Activated T-helper 17 cell treated with anti-CD3 and anti-CD28 coated beads, Interleukin-2, amount 50 U/mL, for 72 hours (primary cell): ENCODE measurements around the gene HUNK. TPM values are rescaled to one million over a fixed set of nuclear protein-coding genes. Genes with fewer than 3 reads are reported as not detected.
A peak's percentile ranks its signal among the peaks of the same experiment; 100 is the strongest.
"Not testable (repeated sequence)": the region's sequence is repeated elsewhere in the genome, so short reads cannot be mapped to it uniquely, and the experiment has no call there.

Experiments used
- ATAC-seq: fragments of 150-1000 bp; cut with Tn5 transposase; replicated peaks from 2 replicates; pipeline ENCODE4 v1.10.0; 2021; ENCODE audit warnings: mild to moderate bottlenecking, moderate library complexity
- H3K27ac Mint-ChIP-seq: one replicate; pipeline ENCODE4 v1.8.0; 2022; ENCODE audit warnings: mixed read lengths
- H3K27me3 Mint-ChIP-seq: one replicate; pipeline ENCODE4 v1.8.0; 2022; ENCODE audit warnings: mixed read lengths
- H3K36me3 Mint-ChIP-seq: one replicate; pipeline ENCODE4 v1.8.0; 2022; ENCODE audit warnings: low read depth, mild to moderate bottlenecking, mixed read lengths
- H3K4me1 Mint-ChIP-seq: one replicate; pipeline ENCODE4 v1.8.0; 2022; ENCODE audit warnings: mixed read lengths
- H3K4me3 Mint-ChIP-seq: one replicate; pipeline ENCODE4 v1.8.0; 2022; ENCODE audit warnings: mild to moderate bottlenecking, mixed read lengths
- H3K9me3 Mint-ChIP-seq: one replicate; pipeline ENCODE4 v1.8.0; 2022; ENCODE audit warnings: mixed read lengths
- total RNA-seq, 2 donors: library from RNA; stranded (reverse); gene quantifications; one replicate each; pipeline ENCODE4 v1.2.3, GENCODE V29; 2022

Gene HUNK
- total RNA-seq, 2 donors from 2014 or later: 0.61 to 0.85 TPM

GRCh38 chr21:31931644-31932469 is 59.0 kb downstream of the HUNK start:
- peaks cover 3% of the 10 kb centered on the region for H3K27me3 Mint-ChIP-seq
- H3K9me3 Mint-ChIP-seq: no peaks in the 10 kb centered on the region
- H3K36me3 Mint-ChIP-seq: no peaks in the 10 kb centered on the region
- no peak overlapping the region for H3K27ac Mint-ChIP-seq
- H3K4me3 Mint-ChIP-seq: no peak overlapping the region
- ATAC-seq: no peak
- no peaks in the 10 kb centered on the region for H3K4me1 Mint-ChIP-seq

- peaks cover 3% of the 10 kb centered on the region for H3K27me3 Mint-ChIP-seq
- H3K36me3 Mint-ChIP-seq: no peaks in the 10 kb centered on the region
- no peaks in the 10 kb centered on the region for H3K4me1 Mint-ChIP-seq
- H3K9me3 Mint-ChIP-seq: no peaks in the 10 kb centered on the region
- H3K27ac Mint-ChIP-seq: no peak overlapping the region
- no peak for ATAC-seq
- H3K4me3 Mint-ChIP-seq: no peak overlapping the region
Observed at GRCh38 chr21:31932470-31932764, 59.6 kb downstream of the HUNK start.

GRCh38 chr21:31937303-31937702 is 64.5 kb downstream of the HUNK start:
- Mint-ChIP-seq H3K9me3 (no peaks in the 10 kb centered on the region), H3K4me3 (no peak overlapping the region), H3K4me1 (no peaks in the 10 kb centered on the region), H3K27me3 (no peaks in the 10 kb centered on the region), H3K27ac (no peak overlapping the region), H3K36me3 (no peaks in the 10 kb centered on the region)
- no peak for ATAC-seq

- Mint-ChIP-seq H3K27ac (no peak overlapping the region), H3K9me3 (no peaks in the 10 kb centered on the region), H3K27me3 (no peaks in the 10 kb centered on the region), H3K4me3 (no peak overlapping the region), H3K4me1 (no peaks in the 10 kb centered on the region), H3K36me3 (no peaks in the 10 kb centered on the region)
- ATAC-seq: no peak
Observed at GRCh38 chr21:31938330-31939301, 65.8 kb downstream of the HUNK start.

- Mint-ChIP-seq H3K9me3 (no peaks in the 10 kb centered on the region), H3K4me1 (no peaks in the 10 kb centered on the region), H3K27ac (no peak overlapping the region), H3K4me3 (no peak overlapping the region), H3K27me3 (no peaks in the 10 kb centered on the region), H3K36me3 (no peaks in the 10 kb centered on the region)
- no peak for ATAC-seq
Observed at GRCh38 chr21:31941694-31942093, 68.9 kb downstream of the HUNK start.

- Mint-ChIP-seq H3K9me3 (no peaks in the 10 kb centered on the region), H3K36me3 (no peaks in the 10 kb centered on the region), H3K27me3 (peaks cover 4% of the 10 kb centered on the region), H3K27ac (no peak overlapping the region), H3K4me3 (no peak overlapping the region), H3K4me1 (no peaks in the 10 kb centered on the region)
- ATAC-seq: no peak
Observed at GRCh38 chr21:31943561-31943960, 70.7 kb downstream of the HUNK start.

- Mint-ChIP-seq H3K27me3 (peaks cover 5% of the 10 kb centered on the region), H3K4me3 (no peak overlapping the region), H3K27ac (no peak overlapping the region), H3K9me3 (no peaks in the 10 kb centered on the region), H3K4me1 (no peaks in the 10 kb centered on the region), H3K36me3 (no peaks in the 10 kb centered on the region)
- ATAC-seq: no peak
Observed at GRCh38 chr21:31945141-31945540, 72.3 kb downstream of the HUNK start.

- Mint-ChIP-seq H3K9me3 (no peaks in the 10 kb centered on the region), H3K4me1 (no peaks in the 10 kb centered on the region), H3K36me3 (no peaks in the 10 kb centered on the region), H3K27ac (no peak overlapping the region), H3K4me3 (no peak overlapping the region), H3K27me3 (peaks cover 5% of the 10 kb centered on the region)
- no peak for ATAC-seq
Observed at GRCh38 chr21:31945546-31945945, 72.7 kb downstream of the HUNK start.

GRCh38 chr21:31946231-31946630 is 73.4 kb downstream of the HUNK start:
- Mint-ChIP-seq H3K9me3 (no peaks in the 10 kb centered on the region), H3K4me1 (no peaks in the 10 kb centered on the region), H3K4me3 (no peak overlapping the region), H3K36me3 (no peaks in the 10 kb centered on the region), H3K27ac (no peak overlapping the region), H3K27me3 (peaks cover 5% of the 10 kb centered on the region)
- no peak for ATAC-seq

- not testable (repeated sequence) for H3K36me3 Mint-ChIP-seq, H3K4me1 Mint-ChIP-seq, H3K27ac Mint-ChIP-seq, H3K9me3 Mint-ChIP-seq, H3K4me3 Mint-ChIP-seq, ATAC-seq, H3K27me3 Mint-ChIP-seq
Observed at GRCh38 chr21:31946876-31947550, 74.2 kb downstream of the HUNK start.

GRCh38 chr21:31948676-31949075 is 75.9 kb downstream of the HUNK start:
- peaks cover 5% of the 10 kb centered on the region for H3K27me3 Mint-ChIP-seq
- H3K27ac Mint-ChIP-seq: no peak overlapping the region
- H3K4me1 Mint-ChIP-seq: no peaks in the 10 kb centered on the region
- H3K9me3 Mint-ChIP-seq: no peaks in the 10 kb centered on the region
- no peak for ATAC-seq
- H3K36me3 Mint-ChIP-seq: no peaks in the 10 kb centered on the region
- H3K4me3 Mint-ChIP-seq: no peak overlapping the region

GRCh38 chr21:31952828-31953227 is 80.0 kb downstream of the HUNK start:
- Mint-ChIP-seq H3K4me3 (no peak overlapping the region), H3K4me1 (peaks cover 9% of the 10 kb centered on the region), H3K9me3 (no peaks in the 10 kb centered on the region), H3K36me3 (no peaks in the 10 kb centered on the region), H3K27me3 (peaks cover 3% of the 10 kb centered on the region), H3K27ac (no peak overlapping the region)
- no peak for ATAC-seq

- H3K27ac Mint-ChIP-seq: no peak overlapping the region
- H3K4me1 Mint-ChIP-seq: peaks cover 9% of the 10 kb centered on the region
- ATAC-seq: peak; percentile 70
- H3K9me3 Mint-ChIP-seq: no peaks in the 10 kb centered on the region
- H3K4me3 Mint-ChIP-seq: no peak overlapping the region
- no peaks in the 10 kb centered on the region for H3K36me3 Mint-ChIP-seq
- no peaks in the 10 kb centered on the region for H3K27me3 Mint-ChIP-seq
Observed at GRCh38 chr21:31957631-31958030, 84.8 kb downstream of the HUNK start.

GRCh38 chr21:31959881-31960280 is 87.1 kb downstream of the HUNK start:
- Mint-ChIP-seq H3K4me3 (no peak overlapping the region), H3K36me3 (no peaks in the 10 kb centered on the region), H3K9me3 (no peaks in the 10 kb centered on the region), H3K27me3 (peaks cover under 1% of the 10 kb centered on the region), H3K27ac (no peak overlapping the region), H3K4me1 (peaks cover 9% of the 10 kb centered on the region)
- ATAC-seq: no peak
